HepG2 (cell line): ENCODE measurements around the gene ECE2. TPM values are rescaled to one million over a fixed set of nuclear protein-coding genes. Genes with fewer than 3 reads are reported as not detected.

ENCODE experiments used
- BCL3 ChIP-seq: sonication (generic); formaldehyde crosslinking; IDR thresholded peaks from 2 replicates; pipeline ENCODE4 v1.5.1; 2020; ENCODE audit warnings: mild to moderate bottlenecking, missing genetic modification reagents, moderate library complexity
- BHLHE40 ChIP-seq: IDR thresholded peaks from 2 replicates; pipeline ENCODE4 v1.6.1; 2011; ENCODE audit warnings: low read length, improper control_type of control experiment
- BRF2 ChIP-seq: sonication (generic); formaldehyde crosslinking; IDR thresholded peaks from 2 replicates; pipeline ENCODE4 v1.8.1; 2022; ENCODE audit warnings: mild to moderate bottlenecking, missing genetic modification reagents
- ELF1 ChIP-seq: sonication (generic); formaldehyde crosslinking; IDR thresholded peaks from 2 replicates; pipeline ENCODE4 v1.4.0; 2020; ENCODE audit warnings: missing genetic modification reagents
- ELK4 ChIP-seq: sonication (generic); formaldehyde crosslinking; IDR thresholded peaks from 2 replicates; pipeline ENCODE4 v1.9.0; 2021; ENCODE audit warnings: missing genetic modification reagents, borderline replicate concordance
- FOXK1 ChIP-seq: sonication (generic); formaldehyde crosslinking; IDR thresholded peaks from 2 replicates; pipeline ENCODE4 v1.4.0; 2020; ENCODE audit warnings: low read depth, missing genetic modification reagents, borderline replicate concordance
- GATA4 ChIP-seq: sonication (generic); IDR thresholded peaks from 2 replicates; pipeline ENCODE4 v1.6.1; 2016; ENCODE audit warnings: antibody characterized with exemption, low read depth, borderline replicate concordance
- GMEB2 ChIP-seq: IDR thresholded peaks from 2 replicates; pipeline ENCODE4 v1.6.1; 2016; ENCODE audit warnings: missing biosample characterization, missing genetic modification reagents, low read depth
- GTF2F1 ChIP-seq: fragments of 150-350 bp; IDR thresholded peaks from 2 replicates; pipeline ENCODE4 v1.6.1; 2014; ENCODE audit warnings: low read length
- PHB2 ChIP-seq: fragments of 450-650 bp; IDR thresholded peaks from 2 replicates; pipeline ENCODE4 v1.6.1; 2018; ENCODE audit not compliant: partially characterized antibody
- REL ChIP-seq: sonication (generic); formaldehyde crosslinking; conservative IDR thresholded peaks from 2 replicates; pipeline ENCODE4 v1.8.0; 2022; ENCODE audit warnings: mild to moderate bottlenecking, missing genetic modification reagents, moderate library complexity
- RFXANK ChIP-seq: IDR thresholded peaks from 2 replicates; pipeline ENCODE4 v1.6.1; 2016
- SRSF4 ChIP-seq: fragments of 200-400 bp; formaldehyde crosslinking; IDR thresholded peaks from one replicate; pipeline ENCODE4 v1.6.1; 2018; ENCODE audit warnings: mild to moderate bottlenecking, low read depth, low read length, moderate library complexity; ENCODE audit not compliant: poor library complexity, severe bottlenecking
- U2AF2 ChIP-seq: fragments of 200-400 bp; formaldehyde crosslinking; IDR thresholded peaks from 2 replicates; pipeline ENCODE4 v1.6.1; 2017; ENCODE audit warnings: low read depth, mild to moderate bottlenecking, low read length
- ZBTB38 ChIP-seq: sonication (generic); formaldehyde crosslinking; IDR thresholded peaks from 2 replicates; pipeline ENCODE4 v1.5.1; 2020; ENCODE audit warnings: mild to moderate bottlenecking, missing genetic modification reagents
- ZFAT ChIP-seq: sonication (generic); formaldehyde crosslinking; conservative IDR thresholded peaks from 2 replicates; pipeline ENCODE4 v1.8.1; 2023; ENCODE audit warnings: missing genetic modification reagents, inconsistent platforms
- ZFP90 ChIP-seq: sonication (generic); formaldehyde crosslinking; IDR thresholded peaks from 2 replicates; pipeline ENCODE4 v1.8.0; 2022; ENCODE audit warnings: missing genetic modification reagents, mild to moderate bottlenecking, inconsistent platforms, borderline replicate concordance
- ZNF33B ChIP-seq: sonication (generic); formaldehyde crosslinking; IDR thresholded peaks from 2 replicates; pipeline ENCODE4 v1.5.1; 2020; ENCODE audit warnings: mild to moderate bottlenecking, missing genetic modification reagents
- ZNF724P ChIP-seq: sonication (generic); formaldehyde crosslinking; IDR thresholded peaks from 2 replicates; pipeline ENCODE4 v1.8.0; 2022; ENCODE audit warnings: missing genetic modification reagents, borderline replicate concordance
- ZNF761 ChIP-seq: sonication (generic); formaldehyde crosslinking; conservative IDR thresholded peaks from 2 replicates; pipeline ENCODE4 v1.4.0; 2020; ENCODE audit warnings: mild to moderate bottlenecking, missing genetic modification reagents
- ZNF768 ChIP-seq: sonication (generic); formaldehyde crosslinking; IDR thresholded peaks from 2 replicates; pipeline ENCODE4 v1.4.0; 2020; ENCODE audit warnings: missing genetic modification reagents
- ZNF777 ChIP-seq: sonication (generic); formaldehyde crosslinking; IDR thresholded peaks from 2 replicates; pipeline ENCODE4 v1.4.0; 2020; ENCODE audit warnings: missing genetic modification reagents
- ZNF878 ChIP-seq: sonication (generic); formaldehyde crosslinking; IDR thresholded peaks from 2 replicates; pipeline ENCODE4 v1.8.1; 2023; ENCODE audit warnings: mild to moderate bottlenecking, missing genetic modification reagents, moderate library complexity
- polyA plus RNA-seq, 8 experiments: library from polyadenylated mRNA; depleted of rRNA in 3 of 8; stranded (reverse) in 7 of 8; unstranded in 1 of 8; fragments of >200 nt; fragmentation: Illumina TruSeq in 4 of 8; extraction: Trizol in 4 of 8; gene quantifications; 2 replicates each; pipeline versions ENCODE4 v1.2.1 to v1.2.3, GENCODE V29; 2011 to 2016; ENCODE audit warnings: low read depth in 4 of 8, missing spikeins in 1 of 8, mixed read lengths in 1 of 8; ENCODE audit not compliant: insufficient read depth in 1 of 8
- total RNA-seq, 5 experiments: library from RNA; depleted of rRNA; stranded (reverse); fragments of >200 nt; fragmentation: Illumina TruSeq; extraction: Trizol; gene quantifications; 2 replicates each; pipeline ENCODE4 v1.2.3, GENCODE V29; 2016; ENCODE audit warnings: low read depth in 1 of 5

ECE2 gene
- total and polyA plus RNA-seq, 2 of the 13 experiments (the other 11 are each of a cell fraction or from before 2014, with no cell fraction given) = not detected

- TF ChIP-seq ZNF33B (no peak), ELK4 (CRISPR knock-in tag) (no peak), ELF1 (CRISPR knock-in tag) (no peak), BHLHE40 (no peak), BRF2 (no peak), ZFAT (no peak), BCL3 (no peak), ZNF878 (no peak; the same call in 1 of the 2 replicates), U2AF2 (no peak), ZFP90 (CRISPR knock-in tag) (no peak), ZBTB38 (CRISPR knock-in tag) (no peak), REL (CRISPR knock-in tag) (no peak), PHB2 (no peak), ZNF777 (CRISPR knock-in tag) (no peak), SRSF4 (no peak), ZNF761 (CRISPR knock-in tag) (no peak), GTF2F1 (no peak), ZNF768 (CRISPR knock-in tag) (no peak; the same call in 1 of the 2 replicates), GMEB2 (no peak), GATA4 (no peak), RFXANK (no peak), ZNF724P (CRISPR knock-in tag) (no peak), FOXK1 (CRISPR knock-in tag) (peak; percentile 14; the same call in 1 of the 2 replicates)
Measured at GRCh38 chr3:184335661-184336546, 60.1 kb downstream of the ECE2 start (continued).
